Measurements from ENCODE around the gene CBX1. TPM values are rescaled to one million over a fixed set of nuclear protein-coding genes. Genes with fewer than 3 reads are reported as not detected.
A peak's percentile ranks its signal among the peaks of the same experiment; 100 is the strongest.

Gene CBX1
- total and polyA plus RNA-seq, 2 of the 13 experiments (the other 11 are each of a cell fraction or from before 2014, with no cell fraction given) = 17.8 to 108 TPM

GRCh38 chr17:48047741-48048383 is 53.4 kb downstream of the CBX1 start, which contains the start of gene NFE2L1 (continued):
- TF ChIP-seq ONECUT2 (CRISPR knock-in tag; IDR thresholded peaks at IDR 0.05) (no peak; the same call in 1 of the 2 replicates), ZNF687 (CRISPR knock-in tag; IDR thresholded peaks at IDR 0.05) (peak; percentile 98), ZEB1 (IDR thresholded peaks at IDR 0.05; ENCODE audit: insufficient replicate concordance, low read depth) (no peak), PCBP2 (optimal IDR thresholded peaks at IDR 0.05; ENCODE audit: low read depth, low read length, poor library complexity, severe bottlenecking) (no peak), ZNF224 (CRISPR knock-in tag; IDR thresholded peaks at IDR 0.05) (peak; percentile 92; the same call in 1 of the 2 replicates), PPARG (CRISPR knock-in tag; conservative IDR thresholded peaks at IDR 0.05) (0 out of 2 replicates have a peak, but pooled peaks have one; percentile 55), HOXA5 (CRISPR knock-in tag; IDR thresholded peaks at IDR 0.05) (peak; percentile 20), ZBTB34 (CRISPR knock-in tag; IDR thresholded peaks at IDR 0.05) (peak; percentile 69), ZNF235 (CRISPR knock-in tag; IDR thresholded peaks at IDR 0.05; ENCODE audit: borderline replicate concordance) (peak; percentile 93; the same call in 1 of the 2 replicates), ZNF607 (CRISPR knock-in tag; IDR thresholded peaks at IDR 0.05; ENCODE audit: borderline replicate concordance) (peak; percentile 69), CHD2 (IDR thresholded peaks at IDR 0.05; ENCODE audit: low read depth, low read length) (peak; percentile 73), ZNF12 (CRISPR knock-in tag; IDR thresholded peaks at IDR 0.05) (peak; percentile 64), HMGXB3 (CRISPR knock-in tag; IDR thresholded peaks at IDR 0.05; ENCODE audit: borderline replicate concordance) (peak; percentile 96), RAD51 (IDR thresholded peaks at IDR 0.05; ENCODE audit: borderline replicate concordance) (no peak), CREB3 (CRISPR knock-in tag; IDR thresholded peaks at IDR 0.05) (peak; percentile 79; the same call in 1 of the 2 replicates), SNAPC2 (CRISPR knock-in tag; IDR thresholded peaks at IDR 0.05) (no peak), ATF4 (CRISPR knock-in tag; IDR thresholded peaks at IDR 0.05) (no peak)
